ENCODE data around the gene OR51B2.
"Not testable (repeated sequence)": the region's sequence is repeated elsewhere in the genome, so short reads cannot be mapped to it uniquely, and the experiment has no call there.

Gene OR51B2

DNA sequence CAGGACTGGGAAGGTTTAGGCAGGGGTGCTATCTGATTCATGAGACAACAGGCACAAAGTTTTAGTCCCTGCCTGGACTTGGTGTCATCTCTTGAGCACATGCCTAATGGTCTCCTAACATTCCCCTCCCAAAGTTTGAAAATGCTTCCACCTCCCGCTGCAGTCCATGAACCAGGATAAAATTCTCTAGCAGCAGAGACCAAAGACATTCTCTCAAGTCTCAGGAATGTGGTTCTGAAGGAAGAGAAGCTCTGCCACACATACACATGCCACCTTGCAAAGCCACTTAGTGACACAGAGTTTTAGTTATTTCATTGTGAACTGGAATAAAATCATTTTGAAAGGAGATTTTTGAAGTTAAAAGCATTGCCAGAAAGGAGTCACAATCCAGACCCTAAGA lies 42.8 kb upstream of the OR51B2 start:
- H3K9me3 ChIP-seq (ENCODE audit: control insufficient read depth, low read length): no peaks in the 10 kb centered on the region
- no peaks in the 10 kb centered on the region for H3K4me1 ChIP-seq
- H3K36me3 ChIP-seq (ENCODE audit: control insufficient read depth, insufficient read depth, low read length): no peaks in the 10 kb centered on the region
- TF ChIP-seq, protein P1, sequence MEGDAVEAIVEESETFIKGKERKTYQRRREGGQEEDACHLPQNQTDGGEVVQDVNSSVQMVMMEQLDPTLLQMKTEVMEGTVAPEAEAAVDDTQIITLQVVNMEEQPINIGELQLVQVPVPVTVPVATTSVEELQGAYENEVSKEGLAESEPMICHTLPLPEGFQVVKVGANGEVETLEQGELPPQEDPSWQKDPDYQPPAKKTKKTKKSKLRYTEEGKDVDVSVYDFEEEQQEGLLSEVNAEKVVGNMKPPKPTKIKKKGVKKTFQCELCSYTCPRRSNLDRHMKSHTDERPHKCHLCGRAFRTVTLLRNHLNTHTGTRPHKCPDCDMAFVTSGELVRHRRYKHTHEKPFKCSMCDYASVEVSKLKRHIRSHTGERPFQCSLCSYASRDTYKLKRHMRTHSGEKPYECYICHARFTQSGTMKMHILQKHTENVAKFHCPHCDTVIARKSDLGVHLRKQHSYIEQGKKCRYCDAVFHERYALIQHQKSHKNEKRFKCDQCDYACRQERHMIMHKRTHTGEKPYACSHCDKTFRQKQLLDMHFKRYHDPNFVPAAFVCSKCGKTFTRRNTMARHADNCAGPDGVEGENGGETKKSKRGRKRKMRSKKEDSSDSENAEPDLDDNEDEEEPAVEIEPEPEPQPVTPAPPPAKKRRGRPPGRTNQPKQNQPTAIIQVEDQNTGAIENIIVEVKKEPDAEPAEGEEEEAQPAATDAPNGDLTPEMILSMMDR (IDR thresholded peaks at IDR 0.05): no peak
- no peak overlapping the region for H3K4me3 ChIP-seq (ENCODE audit: low read depth, low read length)
- H2AFZ ChIP-seq: no peak overlapping the region
- no peaks in the 10 kb centered on the region for H3K27me3 ChIP-seq (ENCODE audit: control insufficient read depth, insufficient read depth, low read length)
- no peak overlapping the region for H3K27ac ChIP-seq
- no peaks in the 10 kb centered on the region for H3K79me2 ChIP-seq
- no peak overlapping the region for H3K4me2 ChIP-seq (ENCODE audit: low read length)
- H3K9ac ChIP-seq: no peak overlapping the region

DNA sequence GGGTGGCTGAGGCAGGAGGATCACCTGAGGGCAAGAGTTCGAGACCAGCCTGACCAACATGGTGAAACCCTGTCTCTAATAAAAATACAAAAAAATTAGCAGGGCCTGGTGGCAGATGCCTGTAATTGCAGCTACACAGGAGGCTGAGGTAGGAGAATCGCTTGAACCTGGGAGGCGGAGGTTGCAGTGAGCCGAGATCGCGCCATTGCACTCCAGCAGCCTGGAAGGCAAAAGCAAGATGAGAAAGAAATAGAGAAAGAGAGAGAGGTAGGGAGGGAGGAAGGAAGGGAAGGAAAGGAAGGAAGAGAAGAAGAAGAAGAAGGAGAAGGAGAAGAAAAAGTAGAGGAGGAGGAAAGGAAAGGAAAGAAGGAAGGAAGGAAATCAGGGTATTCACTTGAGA lies 42.3 kb upstream of the OR51B2 start:
- not testable (repeated sequence) for H3K9me3 ChIP-seq (ENCODE audit: control insufficient read depth, low read length); H3K36me3 ChIP-seq (ENCODE audit: control insufficient read depth, insufficient read depth, low read length); H3K79me2 ChIP-seq

DNA sequence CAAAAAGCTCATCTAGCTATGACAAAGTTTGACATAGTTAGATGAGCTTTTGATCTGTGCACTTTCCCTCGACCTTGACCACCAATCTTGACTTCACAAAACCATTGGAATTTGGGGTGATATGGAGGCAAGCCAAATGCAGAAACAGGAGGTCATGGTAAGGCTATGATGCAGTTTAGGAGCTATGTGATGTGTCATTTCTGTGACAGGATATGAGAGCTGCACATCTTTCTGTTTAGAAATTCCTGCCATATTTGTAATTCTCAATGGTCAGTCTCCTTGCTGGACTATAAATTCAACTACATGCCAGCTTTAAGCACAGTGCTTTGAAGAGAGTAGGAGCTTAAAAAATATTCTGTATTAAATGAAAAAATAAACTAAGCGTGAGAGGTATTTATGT lies 40.1 kb upstream of the OR51B2 start:
- H3K36me3 ChIP-seq (ENCODE audit: control insufficient read depth, insufficient read depth, low read length): no peaks in the 10 kb centered on the region
- no peaks in the 10 kb centered on the region for H3K4me1 ChIP-seq
- no peak overlapping the region for H3K27ac ChIP-seq
- no peaks in the 10 kb centered on the region for H3K9me3 ChIP-seq (ENCODE audit: control insufficient read depth, low read length)
- no peak overlapping the region for H3K4me3 ChIP-seq (ENCODE audit: low read depth, low read length)
- no peaks in the 10 kb centered on the region for H3K27me3 ChIP-seq (ENCODE audit: control insufficient read depth, insufficient read depth, low read length)
- H3K79me2 ChIP-seq: no peaks in the 10 kb centered on the region
- no peak overlapping the region for H2AFZ ChIP-seq
- H3K4me2 ChIP-seq (ENCODE audit: low read length): no peak overlapping the region
- TF ChIP-seq, protein P1 (IDR thresholded peaks at IDR 0.05): no peak
- no peak overlapping the region for H3K9ac ChIP-seq

More for the DNA sequence above, 42.3 kb upstream of the OR51B2 start:
- H3K4me3 ChIP-seq (ENCODE audit: low read depth, low read length); H3K4me2 ChIP-seq (ENCODE audit: low read length); H3K27me3 ChIP-seq (ENCODE audit: control insufficient read depth, insufficient read depth, low read length); H3K9ac ChIP-seq; H2AFZ ChIP-seq; H3K27ac ChIP-seq; H3K4me1 ChIP-seq: not testable (repeated sequence)

GRCh38 chr11:5363679-5364078 lies 39.6 kb upstream of the OR51B2 start:
- TF ChIP-seq, protein P1 (IDR thresholded peaks at IDR 0.05): no peak
- H3K27me3 ChIP-seq (ENCODE audit: control insufficient read depth, insufficient read depth, low read length): no peaks in the 10 kb centered on the region
- no peak overlapping the region for H3K4me2 ChIP-seq (ENCODE audit: low read length)
- H3K27ac ChIP-seq: no peak overlapping the region
- H3K9me3 ChIP-seq (ENCODE audit: control insufficient read depth, low read length): no peaks in the 10 kb centered on the region
- H3K9ac ChIP-seq: no peak overlapping the region
- H3K79me2 ChIP-seq: no peaks in the 10 kb centered on the region
- H3K4me1 ChIP-seq: no peaks in the 10 kb centered on the region
- no peak overlapping the region for H3K4me3 ChIP-seq (ENCODE audit: low read depth, low read length)
- H2AFZ ChIP-seq: no peak overlapping the region
- H3K36me3 ChIP-seq (ENCODE audit: control insufficient read depth, insufficient read depth, low read length): no peaks in the 10 kb centered on the region

GRCh38 chr11:5362017-5362625 lies 38.0 kb upstream of the OR51B2 start:
- H3K79me2 ChIP-seq: no peaks in the 10 kb centered on the region
- TF ChIP-seq, protein P1 (IDR thresholded peaks at IDR 0.05): no peak
- H3K36me3 ChIP-seq (ENCODE audit: control insufficient read depth, insufficient read depth, low read length): no peaks in the 10 kb centered on the region

GRCh38 chr11:5356031-5356430 lies 31.9 kb upstream of the OR51B2 start:
- H3K36me3 ChIP-seq (ENCODE audit: control insufficient read depth, insufficient read depth, low read length); H3K27me3 ChIP-seq (ENCODE audit: control insufficient read depth, insufficient read depth, low read length); H3K9me3 ChIP-seq (ENCODE audit: control insufficient read depth, low read length); H2AFZ ChIP-seq; H3K4me2 ChIP-seq (ENCODE audit: low read length); H3K9ac ChIP-seq; H3K79me2 ChIP-seq; H3K27ac ChIP-seq; H3K4me1 ChIP-seq; H3K4me3 ChIP-seq (ENCODE audit: low read depth, low read length): not testable (repeated sequence)

More at GRCh38 chr11:5362017-5362625, 38.0 kb upstream of the OR51B2 start:
- no peak overlapping the region for H3K4me3 ChIP-seq (ENCODE audit: low read depth, low read length)
- no peak overlapping the region for H2AFZ ChIP-seq
- H3K27me3 ChIP-seq (ENCODE audit: control insufficient read depth, insufficient read depth, low read length): no peaks in the 10 kb centered on the region
- H3K4me1 ChIP-seq: no peaks in the 10 kb centered on the region
- no peaks in the 10 kb centered on the region for H3K9me3 ChIP-seq (ENCODE audit: control insufficient read depth, low read length)
- H3K27ac ChIP-seq: no peak overlapping the region
- H3K9ac ChIP-seq: no peak overlapping the region
- no peak overlapping the region for H3K4me2 ChIP-seq (ENCODE audit: low read length)

Data from parathyroid adenoma (tissue), 2 donors.